ENCODE measurements around the gene NFE2L1.
"Not testable (repeated sequence)": the region's sequence is repeated elsewhere in the genome, so short reads cannot be mapped to it uniquely, and the experiment has no call there.

The NFE2L1 gene

DNA sequence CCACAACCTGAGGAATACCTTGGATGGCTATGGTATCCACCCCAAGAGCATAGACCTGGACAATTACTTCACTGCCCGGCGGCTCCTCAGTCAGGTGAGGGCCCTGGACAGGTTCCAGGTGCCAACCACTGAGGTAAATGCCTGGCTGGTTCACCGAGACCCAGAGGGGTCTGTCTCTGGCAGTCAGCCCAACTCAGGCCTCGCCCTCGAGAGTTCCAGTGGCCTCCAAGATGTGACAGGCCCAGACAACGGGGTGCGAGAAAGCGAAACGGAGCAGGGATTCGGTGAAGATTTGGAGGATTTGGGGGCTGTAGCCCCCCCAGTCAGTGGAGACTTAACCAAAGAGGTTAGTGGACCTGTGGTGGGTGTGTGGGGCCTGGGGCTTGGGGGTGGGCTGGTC lies 3.1 kb downstream of the NFE2L1 start:
- DNase-seq = no peak

DNA sequence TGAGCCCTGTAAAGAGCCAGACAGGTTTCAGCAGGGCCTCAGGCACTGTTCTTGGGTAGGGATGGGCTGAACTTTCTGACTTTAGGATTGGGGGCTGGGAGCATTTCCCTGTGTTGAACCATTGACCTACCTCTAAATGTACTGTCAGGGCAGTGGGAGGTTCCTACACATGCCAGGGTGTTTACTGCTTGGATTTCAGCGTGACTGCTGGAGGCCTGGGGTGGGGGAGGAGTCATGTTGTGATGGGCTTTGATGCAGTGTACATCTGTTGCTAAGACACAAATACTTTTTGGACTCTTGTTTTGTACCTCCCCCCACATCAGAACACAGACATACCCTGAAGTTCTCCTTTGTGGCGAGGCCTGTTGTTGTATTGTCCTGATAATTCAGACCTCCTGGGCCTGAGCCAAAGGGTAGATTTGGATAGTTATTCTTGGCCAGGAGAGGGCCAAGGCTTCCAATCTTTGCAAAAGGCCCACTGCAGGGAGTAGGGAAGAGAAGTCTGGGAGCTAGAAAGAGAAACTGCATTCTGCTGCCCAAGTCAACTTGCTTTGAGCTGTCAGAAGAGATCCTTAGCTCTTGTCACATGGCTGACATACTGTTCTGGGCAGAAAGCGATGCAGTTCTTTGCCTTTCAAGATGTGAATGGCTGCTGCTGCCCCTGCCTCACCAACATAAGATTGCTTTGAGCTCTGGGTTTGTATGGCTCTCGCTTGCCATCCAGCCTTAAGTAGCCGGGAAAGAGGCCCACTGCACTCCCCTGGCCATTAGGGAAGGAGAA lies 3.7 kb downstream of the NFE2L1 start:
- DNase-seq = no peak

DNA sequence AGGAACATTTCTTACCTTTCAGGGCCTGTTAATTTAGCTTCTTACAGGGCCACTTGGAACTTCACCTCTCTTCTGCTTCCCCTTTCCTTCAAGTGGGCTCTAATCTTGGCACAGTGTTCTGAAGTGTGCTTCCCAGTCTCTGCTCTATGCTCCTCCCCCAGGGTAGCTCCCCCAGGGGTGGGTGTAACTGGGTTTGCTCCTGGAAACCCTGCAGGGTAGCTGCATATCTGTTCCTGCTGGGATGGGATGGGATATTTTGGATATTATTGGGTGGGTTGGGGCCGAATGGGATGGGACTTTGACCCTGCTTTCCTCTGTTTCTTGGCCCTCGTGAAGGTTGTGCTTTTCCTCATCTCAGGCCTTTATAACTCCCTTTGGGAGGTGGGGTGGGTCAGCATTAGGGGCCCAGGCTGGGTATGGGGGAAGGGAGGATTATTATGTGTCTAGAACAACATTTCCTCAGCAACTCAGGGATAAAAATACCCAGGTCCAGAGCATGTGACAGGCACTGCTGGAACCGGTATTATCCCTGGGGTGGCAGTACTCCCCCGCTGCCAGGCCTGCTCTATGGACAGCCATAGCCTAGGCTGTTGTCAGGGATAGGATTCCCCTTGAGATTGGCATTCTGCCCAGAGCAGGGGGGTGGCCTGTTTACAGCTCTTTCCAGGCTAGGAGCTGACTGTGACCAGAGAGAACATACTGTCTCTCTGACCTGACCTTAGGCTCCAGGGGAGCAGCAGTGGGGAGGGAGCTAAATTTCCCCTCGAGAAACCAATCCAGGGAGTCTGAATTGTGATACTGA lies 5.0 kb downstream of the NFE2L1 start:
- peak; percentile 70 for DNase-seq

DNA sequence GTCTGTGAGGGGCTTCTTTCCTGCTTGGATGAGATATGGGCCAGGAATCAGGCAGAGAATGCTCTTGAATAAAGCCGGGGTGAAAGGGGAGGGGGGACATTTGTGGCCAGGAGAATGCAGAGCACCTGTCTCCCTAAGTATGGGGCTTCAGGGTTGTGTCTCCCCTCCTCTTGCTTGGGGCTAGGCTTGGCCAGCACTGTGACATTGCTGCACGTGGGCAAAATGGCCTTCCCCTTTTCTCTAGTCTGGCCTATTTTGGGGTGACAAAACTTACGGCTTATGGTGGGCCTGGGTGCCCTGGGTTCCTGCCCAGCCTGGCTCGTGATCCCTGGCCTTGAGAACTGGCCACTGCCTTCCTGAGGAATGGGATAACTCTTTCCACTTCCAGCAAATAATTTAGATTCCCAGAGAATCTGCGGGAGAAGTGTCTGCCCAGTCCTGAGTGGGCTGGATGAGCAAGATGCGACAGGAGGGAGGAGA lies 5.6 kb downstream of the NFE2L1 start:
- DNase-seq = no peak

DNA sequence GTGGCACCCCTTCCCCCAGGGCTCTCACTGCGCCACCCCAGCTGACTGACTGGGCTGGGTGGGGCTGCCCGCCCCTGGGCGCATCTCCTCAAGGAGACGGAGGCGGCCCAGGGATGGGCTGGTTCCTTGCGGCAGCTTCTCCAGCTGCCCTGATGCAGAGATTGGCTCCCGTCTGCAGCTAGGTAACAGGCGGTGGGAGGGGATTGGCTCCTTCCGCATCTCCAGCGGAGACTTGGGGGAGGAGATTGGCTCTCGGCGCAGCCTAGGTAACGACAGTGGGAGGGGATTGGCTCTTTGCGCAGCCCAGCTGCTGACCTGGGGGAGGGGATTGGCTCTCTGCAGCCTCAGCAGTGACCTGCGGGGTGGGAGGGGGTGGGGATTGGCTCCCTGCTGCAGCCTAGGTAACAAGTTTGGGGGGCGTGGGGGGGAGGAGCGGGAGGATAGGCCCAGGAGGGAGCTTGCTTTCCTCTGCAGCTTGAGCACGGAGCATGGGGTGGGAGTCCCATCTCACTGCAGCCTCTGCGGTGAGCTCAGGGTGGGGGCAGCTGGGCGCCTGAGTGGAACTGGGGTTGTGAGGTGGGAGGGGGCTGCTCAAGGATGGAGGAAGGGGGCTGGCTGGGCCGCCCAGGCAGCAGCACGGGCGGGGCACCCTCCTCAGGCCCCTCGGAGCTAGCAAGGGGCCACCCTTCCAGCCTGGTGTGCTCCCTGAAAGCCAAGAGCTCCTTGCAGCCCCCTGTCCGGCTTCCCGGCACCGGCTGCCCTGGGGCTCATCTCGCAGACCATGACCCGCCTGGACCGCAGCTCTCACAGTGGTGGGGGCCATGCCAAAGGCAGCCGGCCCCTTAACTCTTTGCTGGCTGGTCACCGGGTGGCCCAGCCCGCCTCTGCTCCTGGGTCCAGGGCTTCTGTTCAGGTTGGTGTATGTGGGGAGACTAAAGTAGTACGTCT lies 6.4 kb downstream of the NFE2L1 start:
- DNase-seq = peak; percentile 94

DNA sequence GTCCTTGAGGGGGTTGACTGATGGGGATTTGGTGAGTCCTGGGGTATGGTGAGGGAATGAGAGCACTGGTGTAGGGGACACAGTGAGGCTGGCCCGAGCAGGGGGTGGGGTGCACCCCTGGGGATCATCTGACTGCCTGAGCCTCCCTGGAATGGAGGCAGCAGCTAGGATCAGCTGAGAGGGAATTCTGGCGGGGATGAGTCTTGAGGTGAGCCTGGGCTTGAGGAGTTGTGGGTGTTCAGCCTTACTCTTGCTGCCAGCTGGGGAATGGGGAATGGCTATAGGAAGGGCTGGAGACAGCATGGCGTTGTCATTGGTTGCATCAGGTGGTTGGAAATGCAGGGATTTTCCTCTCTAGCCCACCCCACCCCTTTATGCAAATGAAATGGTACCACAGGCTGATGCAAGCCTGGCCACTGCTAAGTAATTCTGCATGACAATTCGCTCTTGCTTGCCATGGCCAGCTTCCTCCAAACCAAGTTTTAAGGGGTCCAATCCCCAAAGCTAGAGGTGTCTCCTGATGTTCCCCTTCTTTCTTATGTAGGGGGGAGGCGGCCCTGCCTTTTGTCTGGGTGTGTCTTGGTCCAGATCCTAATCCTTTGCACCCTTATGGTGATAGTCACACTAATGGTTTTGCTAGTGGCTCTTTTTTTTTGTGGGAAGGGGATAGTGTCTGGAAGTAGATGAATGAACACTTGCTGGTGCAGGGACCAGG lies 7.5 kb downstream of the NFE2L1 start:
- DNase-seq = no peak

DNA sequence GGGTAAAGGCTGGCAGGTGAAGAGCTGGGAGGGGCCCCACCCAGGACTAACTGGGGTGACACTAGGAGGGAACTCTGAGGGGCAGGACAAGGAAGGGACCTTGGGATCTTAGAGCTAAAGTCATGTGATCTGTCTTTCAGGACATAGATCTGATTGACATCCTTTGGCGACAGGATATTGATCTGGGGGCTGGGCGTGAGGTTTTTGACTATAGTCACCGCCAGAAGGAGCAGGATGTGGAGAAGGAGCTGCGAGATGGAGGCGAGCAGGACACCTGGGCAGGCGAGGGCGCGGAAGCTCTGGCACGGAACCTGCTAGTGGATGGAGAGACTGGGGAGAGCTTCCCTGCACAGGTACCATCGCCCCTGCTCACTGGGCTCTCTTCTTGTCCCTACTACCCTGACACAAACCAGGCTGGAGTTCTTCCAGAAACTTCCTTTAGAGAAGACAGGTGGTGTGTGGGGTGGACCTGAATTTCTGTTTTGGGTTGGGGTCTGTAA lies 8.1 kb downstream of the NFE2L1 start:
- no peak for DNase-seq

DNA sequence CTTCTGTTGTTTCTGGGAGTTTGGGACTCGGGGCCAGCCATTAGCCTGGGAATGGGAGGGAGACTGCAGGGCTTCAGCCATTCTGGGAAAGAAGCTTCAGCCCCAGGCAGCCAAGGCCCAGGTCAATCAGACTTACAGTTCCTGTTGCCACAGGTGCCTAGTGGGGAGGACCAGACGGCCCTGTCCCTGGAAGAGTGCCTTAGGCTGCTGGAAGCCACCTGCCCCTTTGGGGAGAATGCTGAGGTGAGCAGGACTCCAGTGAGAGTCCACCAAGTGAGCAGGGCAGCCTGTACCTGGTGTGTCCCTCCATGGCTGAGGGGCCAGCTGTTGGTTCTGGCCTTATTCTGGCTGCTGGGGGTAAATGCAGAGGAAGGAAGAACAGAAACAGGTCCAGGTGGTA lies 8.7 kb downstream of the NFE2L1 start:
- no peak for DNase-seq

DNA sequence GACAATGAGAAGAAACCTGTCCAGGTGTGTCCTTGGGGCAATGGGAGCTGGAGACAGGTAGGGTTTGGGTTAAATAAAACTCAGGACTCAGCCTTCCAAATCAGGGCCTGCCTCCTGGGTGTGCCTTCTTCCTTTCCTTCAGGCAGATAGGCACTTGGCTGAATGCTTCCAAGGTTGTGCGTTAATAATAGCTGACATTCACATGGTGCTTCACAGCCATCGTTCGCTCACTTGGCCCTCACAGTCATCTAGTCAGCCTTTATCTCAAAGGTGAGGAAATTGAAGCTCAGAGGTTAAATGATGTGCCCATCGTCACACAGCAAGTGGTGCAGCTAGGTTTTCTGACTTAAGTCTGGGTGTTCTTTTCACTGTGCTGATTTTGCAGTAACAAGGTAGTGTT lies 9.5 kb downstream of the NFE2L1 start:
- DNase-seq = no peak

DNA sequence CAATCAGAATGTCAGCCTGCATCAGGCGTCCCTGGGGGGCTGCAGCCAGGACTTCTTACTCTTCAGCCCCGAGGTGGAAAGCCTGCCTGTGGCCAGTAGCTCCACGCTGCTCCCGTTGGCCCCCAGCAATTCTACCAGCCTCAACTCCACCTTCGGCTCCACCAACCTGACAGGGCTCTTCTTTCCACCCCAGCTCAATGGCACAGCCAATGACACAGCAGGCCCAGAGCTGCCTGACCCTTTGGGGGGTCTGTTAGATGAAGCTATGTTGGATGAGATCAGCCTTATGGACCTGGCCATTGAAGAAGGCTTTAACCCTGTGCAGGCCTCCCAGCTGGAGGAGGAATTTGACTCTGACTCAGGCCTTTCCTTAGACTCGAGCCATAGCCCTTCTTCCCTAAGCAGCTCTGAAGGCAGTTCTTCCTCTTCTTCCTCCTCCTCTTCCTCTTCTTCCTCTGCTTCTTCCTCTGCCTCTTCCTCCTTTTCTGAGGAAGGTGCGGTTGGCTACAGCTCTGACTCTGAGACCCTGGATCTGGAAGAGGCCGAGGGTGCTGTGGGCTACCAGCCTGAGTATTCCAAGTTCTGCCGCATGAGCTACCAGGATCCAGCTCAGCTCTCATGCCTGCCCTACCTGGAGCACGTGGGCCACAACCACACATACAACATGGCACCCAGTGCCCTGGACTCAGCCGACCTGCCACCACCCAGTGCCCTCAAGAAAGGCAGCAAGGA lies 10.4 kb downstream of the NFE2L1 start:
- no peak for DNase-seq

DNA sequence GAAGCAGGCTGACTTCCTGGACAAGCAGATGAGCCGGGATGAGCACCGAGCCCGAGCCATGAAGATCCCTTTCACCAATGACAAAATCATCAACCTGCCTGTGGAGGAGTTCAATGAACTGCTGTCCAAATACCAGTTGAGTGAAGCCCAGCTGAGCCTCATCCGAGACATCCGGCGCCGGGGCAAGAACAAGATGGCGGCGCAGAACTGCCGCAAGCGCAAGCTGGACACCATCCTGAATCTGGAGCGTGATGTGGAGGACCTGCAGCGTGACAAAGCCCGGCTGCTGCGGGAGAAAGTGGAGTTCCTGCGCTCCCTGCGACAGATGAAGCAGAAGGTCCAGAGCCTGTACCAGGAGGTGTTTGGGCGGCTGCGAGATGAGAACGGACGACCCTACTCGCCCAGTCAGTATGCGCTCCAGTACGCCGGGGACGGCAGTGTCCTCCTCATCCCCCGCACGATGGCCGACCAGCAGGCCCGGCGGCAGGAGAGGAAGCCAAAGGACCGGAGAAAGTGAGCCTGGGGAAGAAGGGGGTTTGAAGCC lies 11.0 kb downstream of the NFE2L1 start:
- DNase-seq = no peak

DNA sequence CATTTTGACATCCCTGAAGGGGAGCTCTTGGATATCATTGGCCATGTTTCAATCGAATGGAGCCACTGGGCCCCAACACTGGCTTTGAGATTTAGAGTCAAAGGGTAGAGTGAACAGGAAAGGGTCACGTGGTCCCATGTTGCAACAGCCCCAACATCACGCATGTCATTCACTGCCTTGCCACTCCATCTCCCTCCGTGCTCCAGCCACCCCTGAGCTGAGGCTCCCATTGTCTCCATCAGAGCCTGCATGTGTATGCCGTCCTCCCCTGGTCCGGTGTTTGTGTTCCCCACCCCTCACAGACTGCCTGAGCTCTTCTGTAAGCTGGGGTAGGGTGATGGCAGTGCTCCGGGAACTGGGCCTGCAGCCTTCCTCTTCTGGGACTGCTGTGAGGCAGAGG lies 12.1 kb downstream of the NFE2L1 start:
- DNase-seq = no peak

DNA sequence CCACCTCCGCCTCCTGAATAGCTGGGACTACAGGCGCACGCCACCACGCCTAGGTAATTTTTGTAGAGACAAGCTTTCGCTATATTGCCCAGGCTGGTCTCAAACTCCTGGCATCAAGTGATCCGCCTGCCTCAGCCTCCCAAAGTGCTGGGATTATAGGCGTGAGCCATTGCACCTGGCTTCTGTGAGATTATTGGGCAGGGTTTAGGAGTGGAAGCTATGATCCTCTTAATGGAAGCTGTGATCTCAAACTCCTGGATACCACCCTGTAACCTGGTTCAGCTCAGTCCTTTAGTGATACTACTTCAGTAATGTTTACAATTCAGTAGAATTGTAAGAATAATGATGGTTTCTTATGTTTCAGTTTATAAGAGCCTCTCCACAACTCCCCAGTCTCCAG lies 14.1 kb downstream of the NFE2L1 start:
- DNase-seq = no peak

DNA sequence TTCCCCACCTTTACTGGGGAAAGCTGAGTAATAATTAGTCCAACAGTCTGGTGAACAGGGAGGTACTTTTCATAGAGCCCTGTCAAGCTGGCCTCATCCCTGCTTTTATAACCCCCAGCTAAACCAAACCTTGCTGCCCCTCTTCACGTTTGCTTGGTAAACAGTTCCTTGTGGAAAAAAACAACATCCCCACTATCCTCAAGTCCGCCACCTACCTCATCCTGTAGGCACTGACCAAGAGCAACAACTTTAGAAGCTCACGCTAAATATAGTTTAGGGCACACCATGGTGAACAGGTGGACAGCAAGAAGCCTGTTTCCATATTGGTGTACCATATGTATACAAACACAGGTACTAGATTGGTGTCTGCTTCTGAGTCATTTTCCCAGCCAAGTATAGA lies 16.5 kb downstream of the NFE2L1 start:
- no peak for DNase-seq

DNA sequence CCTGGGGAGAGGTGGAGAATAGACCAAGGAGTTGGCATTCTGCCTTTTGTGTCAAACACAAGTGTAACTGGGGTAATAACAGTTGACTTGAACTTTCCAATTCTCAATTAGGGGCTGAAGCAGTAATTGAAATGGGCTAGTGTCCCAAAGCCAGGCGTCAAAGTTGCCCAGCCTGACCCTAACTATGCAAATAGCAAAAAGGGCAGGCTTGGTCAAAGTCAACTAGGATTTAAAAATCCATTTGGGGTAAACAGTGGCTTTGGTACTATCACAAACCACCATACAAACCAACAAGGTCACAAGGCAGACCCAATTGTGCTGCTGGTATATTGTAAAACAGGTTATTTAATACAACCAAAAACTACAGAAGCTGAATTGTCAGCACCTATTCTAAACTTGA lies 18.0 kb downstream of the NFE2L1 start:
- no peak for DNase-seq

DNA sequence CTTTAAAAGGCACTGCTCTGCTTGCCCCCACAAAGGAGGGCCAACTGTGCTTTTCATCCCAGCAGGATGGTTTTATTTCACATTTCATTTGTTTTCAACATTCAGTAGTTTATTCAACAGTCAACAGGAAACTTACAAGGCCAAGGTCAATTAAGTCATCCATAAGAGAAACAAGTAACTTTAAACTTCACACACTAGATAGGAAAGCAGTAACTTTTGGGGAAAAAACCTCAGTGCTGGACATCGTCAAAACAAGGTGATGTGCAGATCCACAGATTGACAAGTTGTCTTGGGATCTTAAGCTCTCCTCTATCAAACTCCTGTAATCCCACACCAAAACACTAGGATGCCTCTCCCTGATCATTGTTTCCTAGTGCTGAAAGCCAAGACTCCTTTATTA lies 18.5 kb downstream of the NFE2L1 start:
- no peak for DNase-seq

DNA sequence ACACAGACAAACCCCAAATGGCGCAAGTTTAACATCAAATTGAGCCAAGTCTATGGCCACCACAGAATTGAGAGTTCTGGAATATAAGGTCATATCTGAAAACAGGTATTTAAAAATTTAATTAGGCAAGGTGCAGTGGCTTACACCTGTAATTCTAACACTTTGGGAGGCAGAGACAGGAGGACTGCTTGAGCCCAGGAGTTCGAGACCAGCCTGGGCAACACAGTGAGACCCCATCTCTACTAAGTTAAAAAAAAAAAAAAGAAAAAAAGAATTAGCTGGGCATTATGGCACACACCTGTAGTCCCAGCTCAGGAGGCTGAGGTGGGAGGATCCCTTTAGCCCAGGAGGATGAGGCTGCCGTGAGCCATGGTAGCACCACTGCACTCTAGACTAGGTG lies 19.1 kb downstream of the NFE2L1 start:
- DNase-seq = no peak

DNA sequence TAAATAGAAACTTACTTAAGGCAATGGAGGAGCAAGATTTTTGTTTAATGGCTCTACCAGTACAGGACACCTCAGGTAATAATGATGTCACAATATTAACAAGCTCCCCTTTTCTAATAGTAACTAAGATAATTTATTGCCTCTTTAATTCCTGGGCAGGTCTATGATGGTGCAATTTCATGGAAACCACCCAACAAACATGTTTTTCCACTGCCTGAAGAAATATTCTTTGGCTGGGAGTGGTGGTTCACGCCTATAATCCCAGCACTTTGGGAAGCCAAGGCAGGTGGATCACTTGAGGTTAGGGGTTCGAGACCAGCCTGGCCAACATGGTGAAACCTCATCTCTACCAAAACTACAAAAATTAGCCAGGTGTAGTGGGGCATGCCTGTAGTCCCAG lies 19.6 kb downstream of the NFE2L1 start:
- not testable (repeated sequence) for DNase-seq

DNA sequence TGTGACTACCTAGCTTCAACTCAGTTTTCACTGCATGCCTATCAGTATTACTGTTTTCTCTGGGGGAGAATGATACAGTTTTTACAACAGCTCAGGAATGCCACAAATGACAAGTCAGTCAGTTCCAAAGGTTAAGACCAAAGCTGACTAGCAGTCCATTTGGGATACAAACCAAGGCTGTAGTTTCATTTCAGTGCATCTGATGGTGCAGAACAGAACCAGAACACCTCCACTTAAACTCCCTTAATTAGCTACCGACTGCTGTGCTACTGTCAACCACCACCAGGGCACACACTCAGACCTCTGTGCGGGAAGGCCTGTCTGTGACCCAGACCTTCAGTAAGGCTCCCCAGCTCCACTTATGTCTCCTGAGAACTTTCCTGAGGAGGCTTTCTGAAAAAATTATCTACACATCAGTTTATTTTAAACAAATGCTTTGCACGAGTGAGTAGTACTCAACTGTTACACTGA lies 20.4 kb downstream of the NFE2L1 start:
- DNase-seq = no peak

DNA sequence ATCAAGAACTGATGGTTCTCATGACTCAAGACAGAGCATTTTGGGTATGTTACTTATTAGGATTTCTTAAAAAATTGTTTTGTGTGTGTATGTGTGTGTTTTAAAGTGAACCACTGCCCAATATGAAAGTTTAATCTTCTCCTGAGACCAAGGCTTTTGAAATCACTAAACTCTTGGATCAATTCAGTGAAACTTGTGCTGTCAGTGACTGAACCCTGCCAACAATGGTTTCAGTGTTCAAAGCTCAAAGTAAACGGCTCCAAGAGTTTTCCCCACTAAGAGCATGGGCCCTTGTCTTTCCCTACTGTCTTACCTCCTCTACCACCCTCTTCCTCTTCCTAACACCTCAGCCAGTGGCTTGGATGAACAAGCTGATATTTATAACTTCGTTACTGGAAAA lies 22.0 kb downstream of the NFE2L1 start:
- no peak for DNase-seq

DNA sequence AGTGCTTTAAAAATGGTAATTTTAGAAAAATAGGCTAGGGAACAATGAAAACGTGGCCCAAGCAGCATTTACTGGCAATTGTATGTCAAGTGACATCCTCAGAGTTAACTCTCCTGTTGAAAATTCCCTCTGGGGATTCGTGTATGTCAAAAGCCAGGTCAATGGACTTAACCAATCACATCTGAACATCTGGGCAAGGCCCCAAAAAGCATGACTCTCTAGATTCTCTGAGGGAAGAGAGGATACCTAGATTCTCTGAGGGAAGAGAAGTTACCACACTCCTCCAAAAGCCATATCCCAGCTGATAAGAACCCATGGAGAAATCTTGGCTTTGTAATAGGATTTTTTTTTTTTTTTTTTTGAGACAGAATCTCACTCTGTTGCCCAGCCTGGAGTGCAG lies 23.5 kb downstream of the NFE2L1 start:
- DNase-seq = no peak

Measured in DMS79 treated with DMSO at 0.1 percent for 48 hours (cell line).